Glutamatergic neuron (in vitro differentiated cells): ENCODE results near the gene CDKN1C. TPM values are rescaled to one million over a fixed set of nuclear protein-coding genes. Genes with fewer than 3 reads are reported as not detected.

Experiments used
- DNase-seq: peaks from one replicate; pipeline ENCODE4 v3.0.0; 2022
- H3K27ac Mint-ChIP-seq: one replicate; pipeline ENCODE4 v1.8.0; 2020; ENCODE audit warnings: mild to moderate bottlenecking, mixed read lengths, inconsistent platforms; ENCODE audit not compliant: unreplicated experiment
- H3K27me3 Mint-ChIP-seq: one replicate; pipeline ENCODE4 v1.8.0; 2020; ENCODE audit warnings: mild to moderate bottlenecking, moderate library complexity, mixed read lengths, inconsistent platforms; ENCODE audit not compliant: unreplicated experiment
- H3K36me3 Mint-ChIP-seq: one replicate; pipeline ENCODE4 v1.8.0; 2020; ENCODE audit warnings: mild to moderate bottlenecking, mixed read lengths, inconsistent platforms; ENCODE audit not compliant: unreplicated experiment
- H3K4me1 Mint-ChIP-seq: one replicate; pipeline ENCODE4 v1.8.0; 2020; ENCODE audit warnings: mild to moderate bottlenecking, low read depth, mixed read lengths, inconsistent platforms; ENCODE audit not compliant: unreplicated experiment
- H3K4me3 Mint-ChIP-seq: one replicate; pipeline ENCODE4 v1.8.0; 2020; ENCODE audit warnings: mild to moderate bottlenecking, mixed read lengths, inconsistent platforms; ENCODE audit not compliant: unreplicated experiment
- H3K9me3 Mint-ChIP-seq: one replicate; pipeline ENCODE4 v1.8.0; 2020; ENCODE audit warnings: mild to moderate bottlenecking, moderate library complexity, mixed read lengths, inconsistent platforms; ENCODE audit not compliant: unreplicated experiment
- total RNA-seq: library from RNA; stranded (reverse); fragmentation: NEBNext Ultra II Directional; extraction: Animal tissue kit (Norgen Biotek cat#: 25700); gene quantifications from one replicate; pipeline ENCODE4 v1.2.1, GENCODE V29; 2021; ENCODE audit not compliant: unreplicated experiment
- TF ChIP-seq, protein P1 (sequence below): fragments of 200-600 bp; sonication (generic); IDR thresholded peaks from one replicate; pipeline ENCODE4 v1.5.0; 2021; ENCODE audit not compliant: partially characterized antibody, unreplicated experiment

The CDKN1C gene
- total RNA-seq, 1 donor from 2014 or later, result 391 TPM

DNA sequence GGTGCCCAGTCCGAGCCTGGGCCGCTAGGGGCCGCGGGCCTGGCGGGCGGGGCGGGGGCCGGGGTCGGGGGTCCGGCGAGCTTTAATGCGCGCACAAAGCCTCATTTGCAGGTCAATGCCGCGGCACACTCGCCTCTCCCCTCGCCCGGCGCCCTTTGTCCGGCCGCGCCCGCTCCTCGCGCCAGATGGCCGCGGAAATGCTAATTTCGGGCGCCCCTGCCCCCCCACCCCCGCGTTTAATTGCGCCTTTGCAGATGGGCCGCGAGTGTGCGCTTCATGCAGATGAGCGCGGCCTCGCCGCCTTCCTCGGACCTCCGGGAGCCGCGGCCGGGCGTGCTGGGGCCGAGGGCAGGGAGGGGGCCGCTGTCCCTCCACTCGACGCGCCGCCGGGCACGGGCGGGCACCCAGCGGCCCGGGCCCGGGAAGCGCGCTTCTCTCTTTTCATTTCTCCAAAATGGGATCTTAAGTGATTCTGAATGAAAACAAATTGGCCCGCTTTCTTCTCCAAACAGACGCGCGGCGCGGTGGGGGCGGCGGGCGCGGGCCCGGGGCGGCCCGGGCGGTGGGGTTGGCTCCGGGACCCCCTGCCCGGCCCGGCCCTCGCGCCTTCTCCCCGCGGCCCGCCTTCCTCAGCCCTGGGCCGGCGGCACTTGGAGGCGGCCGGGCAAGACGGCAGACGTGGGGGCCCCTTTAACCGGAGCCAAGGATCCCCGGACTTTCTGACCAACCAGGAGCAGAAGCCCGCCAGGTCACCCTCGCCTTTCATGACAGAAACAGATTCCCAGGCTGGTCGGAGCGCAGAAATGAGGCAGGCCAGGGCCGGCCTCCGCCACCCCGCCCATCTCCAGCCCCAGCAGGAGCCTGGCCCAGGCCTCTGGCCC, 22.9 kb downstream of the CDKN1C start:
- H3K4me3 Mint-ChIP-seq, result no peak overlapping the region
- peak overlapping the region; percentile 83 for H3K27ac Mint-ChIP-seq
- peaks cover 11% of the 10 kb centered on the region for H3K9me3 Mint-ChIP-seq
- TF ChIP-seq, protein P1, sequence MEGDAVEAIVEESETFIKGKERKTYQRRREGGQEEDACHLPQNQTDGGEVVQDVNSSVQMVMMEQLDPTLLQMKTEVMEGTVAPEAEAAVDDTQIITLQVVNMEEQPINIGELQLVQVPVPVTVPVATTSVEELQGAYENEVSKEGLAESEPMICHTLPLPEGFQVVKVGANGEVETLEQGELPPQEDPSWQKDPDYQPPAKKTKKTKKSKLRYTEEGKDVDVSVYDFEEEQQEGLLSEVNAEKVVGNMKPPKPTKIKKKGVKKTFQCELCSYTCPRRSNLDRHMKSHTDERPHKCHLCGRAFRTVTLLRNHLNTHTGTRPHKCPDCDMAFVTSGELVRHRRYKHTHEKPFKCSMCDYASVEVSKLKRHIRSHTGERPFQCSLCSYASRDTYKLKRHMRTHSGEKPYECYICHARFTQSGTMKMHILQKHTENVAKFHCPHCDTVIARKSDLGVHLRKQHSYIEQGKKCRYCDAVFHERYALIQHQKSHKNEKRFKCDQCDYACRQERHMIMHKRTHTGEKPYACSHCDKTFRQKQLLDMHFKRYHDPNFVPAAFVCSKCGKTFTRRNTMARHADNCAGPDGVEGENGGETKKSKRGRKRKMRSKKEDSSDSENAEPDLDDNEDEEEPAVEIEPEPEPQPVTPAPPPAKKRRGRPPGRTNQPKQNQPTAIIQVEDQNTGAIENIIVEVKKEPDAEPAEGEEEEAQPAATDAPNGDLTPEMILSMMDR, result no peak
- peak; percentile 84 for DNase-seq
- peaks cover 22% of the 10 kb centered on the region for H3K4me1 Mint-ChIP-seq
- H3K36me3 Mint-ChIP-seq, result no peaks in the 10 kb centered on the region
- H3K27me3 Mint-ChIP-seq, result peaks cover 10% of the 10 kb centered on the region

DNA sequence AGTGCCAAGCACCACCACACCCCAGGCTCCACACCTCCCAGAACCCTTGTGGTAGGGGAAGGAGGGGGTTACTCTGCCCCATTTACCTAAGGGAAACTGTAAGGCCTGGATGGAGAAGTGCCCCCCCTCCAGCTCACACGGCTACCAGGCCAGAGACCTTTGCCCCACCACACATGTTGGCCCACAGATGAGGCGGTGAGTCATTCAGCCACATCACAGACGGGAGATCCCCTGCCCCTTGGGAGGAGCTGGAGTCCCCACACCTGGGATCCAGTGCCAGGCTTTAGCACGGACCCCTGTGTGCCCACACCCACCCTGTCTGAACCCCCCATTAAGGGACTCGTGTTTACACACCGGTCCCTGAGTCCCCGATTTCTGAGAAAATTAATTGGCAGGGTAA, 24.9 kb downstream of the CDKN1C start:
- Mint-ChIP-seq H3K36me3 (no peaks in the 10 kb centered on the region), H3K9me3 (peaks cover 9% of the 10 kb centered on the region), H3K27me3 (peaks cover 8% of the 10 kb centered on the region), H3K27ac (peak overlapping the region; percentile 55), H3K4me1 (peaks cover 18% of the 10 kb centered on the region), H3K4me3 (no peak overlapping the region)
- TF ChIP-seq, protein P1, result no peak
- DNase-seq, result no peak

DNA sequence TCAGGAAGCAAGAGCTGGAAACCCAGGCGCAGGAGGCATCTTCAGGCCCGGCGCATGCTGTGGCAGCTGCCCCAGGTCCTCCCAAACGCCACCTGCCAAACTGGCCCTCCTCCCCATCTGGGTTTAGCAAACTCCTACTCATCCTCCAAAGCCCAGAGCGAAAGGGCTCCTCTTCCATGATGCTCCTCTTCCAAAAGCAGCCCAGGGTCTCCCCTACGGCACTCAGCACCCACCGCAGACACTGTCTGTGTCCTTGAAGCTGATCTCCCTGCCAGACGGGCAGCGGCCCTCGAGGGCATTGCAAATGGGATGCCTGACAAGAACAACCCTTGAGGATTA, 25.9 kb downstream of the CDKN1C start:
- Mint-ChIP-seq H3K4me1 (peaks cover 14% of the 10 kb centered on the region), H3K27me3 (peaks cover 3% of the 10 kb centered on the region), H3K36me3 (no peaks in the 10 kb centered on the region), H3K4me3 (no peak overlapping the region), H3K27ac (no peak overlapping the region), H3K9me3 (peaks cover 6% of the 10 kb centered on the region)
- TF ChIP-seq, protein P1, result no peak
- DNase-seq, result no peak

DNA sequence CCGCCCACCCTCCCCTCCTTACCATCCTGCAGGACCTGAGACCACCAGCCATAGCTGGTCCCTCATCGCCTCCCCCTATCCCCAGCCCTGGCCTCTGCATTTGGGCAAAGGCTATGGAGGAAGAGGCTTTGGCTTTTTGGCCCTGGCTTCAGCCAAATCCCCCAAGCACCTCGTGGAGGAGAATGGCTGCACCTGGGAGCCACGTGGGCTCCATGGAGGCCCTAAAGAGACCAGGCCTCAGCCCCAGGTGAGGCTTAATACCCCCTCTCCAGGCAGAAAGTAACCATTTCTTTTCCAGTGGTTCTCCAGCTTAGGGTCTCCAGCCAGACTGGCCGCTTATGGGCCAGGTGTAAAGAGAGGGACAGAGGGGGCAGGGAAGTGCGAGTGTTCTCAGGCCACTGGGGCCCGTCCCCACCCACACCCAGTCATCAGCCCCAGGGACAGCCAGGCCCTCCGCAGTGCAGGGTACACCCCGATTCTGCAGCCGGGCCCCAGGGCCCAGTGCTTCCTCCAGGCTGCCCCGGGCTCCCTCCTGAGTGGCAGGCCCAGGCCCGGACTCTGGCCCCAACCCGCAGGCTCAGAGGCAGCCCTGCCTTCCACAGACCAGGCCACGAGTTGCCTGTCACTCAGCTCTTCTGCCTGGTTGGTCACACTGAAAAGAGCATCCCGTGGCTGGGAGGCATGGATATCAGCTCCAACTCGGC, 26.4 kb downstream of the CDKN1C start:
- TF ChIP-seq, protein P1, result no peak
- Mint-ChIP-seq H3K9me3 (peaks cover 4% of the 10 kb centered on the region), H3K4me1 (peaks cover 13% of the 10 kb centered on the region), H3K4me3 (no peak overlapping the region), H3K36me3 (no peaks in the 10 kb centered on the region), H3K27ac (no peak overlapping the region), H3K27me3 (peaks cover 3% of the 10 kb centered on the region)
- no peak for DNase-seq

DNA sequence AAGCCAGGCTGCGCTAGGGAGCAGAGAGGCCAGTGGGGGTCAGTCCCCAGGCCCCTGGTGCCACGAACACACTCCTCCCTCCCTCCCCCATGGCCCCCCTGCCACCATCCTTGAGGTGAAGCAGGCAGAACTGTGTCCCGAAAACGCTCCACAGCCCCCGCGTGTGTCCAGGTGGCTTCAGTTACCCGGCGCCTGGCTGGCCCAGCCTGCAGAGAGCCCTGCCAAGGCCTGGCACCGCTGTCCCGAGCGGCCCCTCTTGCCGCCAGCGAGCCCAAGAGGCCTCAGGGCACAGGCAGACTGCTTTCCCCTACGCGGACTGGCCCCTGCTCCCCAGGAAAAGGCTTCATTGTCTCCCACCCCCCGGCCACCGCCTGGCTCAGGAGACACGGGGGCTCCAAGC, 27.7 kb downstream of the CDKN1C start:
- peaks cover 5% of the 10 kb centered on the region for H3K27me3 Mint-ChIP-seq
- no peaks in the 10 kb centered on the region for H3K36me3 Mint-ChIP-seq
- H3K4me1 Mint-ChIP-seq, result peaks cover 5% of the 10 kb centered on the region
- no peak overlapping the region for H3K27ac Mint-ChIP-seq
- H3K9me3 Mint-ChIP-seq, result peaks cover 2% of the 10 kb centered on the region
- TF ChIP-seq, protein P1, result no peak
- H3K4me3 Mint-ChIP-seq, result no peak overlapping the region
- no peak for DNase-seq
